ENCODE results near the gene PBX3.

- TF ChIP-seq TCF7L2 (IDR thresholded peaks at IDR 0.05; ENCODE audit: low read depth, low read length) (no peak), CTCF (IDR thresholded peaks at IDR 0.05) (no peak), SIN3A (IDR thresholded peaks at IDR 0.05; ENCODE audit: borderline replicate concordance, insufficient read depth, low read depth, low read length) (no peak), POLR2AphosphoS5 (IDR thresholded peaks at IDR 0.05; ENCODE audit: low read depth, low read length) (no peak), REST (IDR thresholded peaks at IDR 0.05; ENCODE audit: insufficient read depth in 1 of 2, low read depth in 2 of 2, low read length in 1 of 2) (no peak)
These were observed 1.5 kb upstream of the PBX3 start for GRCh38 chr9:125745682-125746016.
